Activated CD4-positive, alpha-beta T cell treated with anti-CD3 and anti-CD28 coated beads, Interleukin-2, amount 10 ng/mL, durations not matched to agents 7 days and 5 days (primary cell): ENCODE measurements around the gene SMG6. TPM values are rescaled to one million over a fixed set of nuclear protein-coding genes. Genes with fewer than 3 reads are reported as not detected.

Experiments used
- CTCF ChIA-PET: fragments of 350-600 bp; sonication (Branson Sonifier 250); formaldehyde crosslinking; loops from one replicate; lab custom pipeline; 2021; ENCODE audit warnings: antibody characterized with exemption; lab: Charles Lee
- POLR2A ChIA-PET: fragments of 350-600 bp; sonication (Branson Sonifier 250); formaldehyde crosslinking; loops from one replicate; lab custom pipeline; 2021; ENCODE audit warnings: antibody characterized with exemption; lab: Charles Lee
- DNase-seq: peaks from one replicate; pipeline ENCODE4 v3.0.0-alpha.2; 2020
- H3K27ac Mint-ChIP-seq: one replicate; pipeline ENCODE4 v1.8.0; 2021; ENCODE audit warnings: mild to moderate bottlenecking, moderate library complexity, mixed read lengths
- H3K27me3 Mint-ChIP-seq: one replicate; pipeline ENCODE4 v1.8.0; 2021; ENCODE audit warnings: mixed read lengths
- H3K36me3 Mint-ChIP-seq: one replicate; pipeline ENCODE4 v1.8.0; 2021; ENCODE audit warnings: low read depth, mixed read lengths
- H3K4me1 Mint-ChIP-seq: one replicate; pipeline ENCODE4 v1.8.0; 2021; ENCODE audit warnings: mixed read lengths
- H3K4me3 Mint-ChIP-seq: one replicate; pipeline ENCODE4 v1.8.0; 2021; ENCODE audit warnings: mild to moderate bottlenecking, moderate library complexity, mixed read lengths
- H3K9me3 Mint-ChIP-seq: one replicate; pipeline ENCODE4 v1.8.0; 2021; ENCODE audit warnings: mixed read lengths
- total RNA-seq, 2 experiments: library from RNA; stranded (reverse); gene quantifications; one replicate each; pipeline ENCODE4 v1.2.3, GENCODE V29; 2021

The SMG6 gene
- total RNA-seq, 2 experiments from 2014 or later, result 44.3 to 51.1 TPM

GRCh38 chr17:2299136-2299535, 4.4 kb downstream of the SMG6 start:
- DNase-seq, result no peak
- Mint-ChIP-seq H3K4me1 (peaks cover 68% of the 10 kb centered on the region), H3K4me3 (no peak overlapping the region), H3K36me3 (peaks cover 52% of the 10 kb centered on the region), H3K27ac (no peak overlapping the region), H3K9me3 (no peaks in the 10 kb centered on the region), H3K27me3 (no peaks in the 10 kb centered on the region)
- CTCF ChIA-PET, result interaction anchor here (0.8 kb wide), 1 partner anchor 274 kb away, joined by 4 read pairs; the partner anchor contains the start of gene RTN4RL1
- POLR2A ChIA-PET, result no interaction called here

DNA sequence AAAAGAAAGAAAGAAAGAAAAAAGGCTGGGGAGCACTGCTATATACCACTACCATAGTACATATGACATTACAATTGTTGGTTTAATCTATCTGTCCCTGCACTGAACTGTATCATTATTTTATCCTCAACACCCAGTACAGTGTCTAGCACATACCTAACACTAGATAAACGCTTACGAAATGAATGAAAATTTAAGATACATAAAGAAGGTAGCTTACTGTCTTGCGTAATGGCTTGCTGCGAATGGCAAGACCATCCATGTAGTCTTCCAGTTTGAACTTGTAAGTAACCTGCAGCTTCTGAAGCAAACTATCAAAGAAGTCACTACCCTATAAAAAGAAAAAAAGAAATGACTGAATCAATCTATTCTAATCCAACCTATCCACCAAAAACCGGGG, 6.6 kb downstream of the SMG6 start:
- Mint-ChIP-seq H3K4me1 (peaks cover 66% of the 10 kb centered on the region), H3K27me3 (no peaks in the 10 kb centered on the region), H3K27ac (no peak overlapping the region), H3K9me3 (no peaks in the 10 kb centered on the region), H3K36me3 (peaks cover 59% of the 10 kb centered on the region), H3K4me3 (no peak overlapping the region)
- ChIA-PET POLR2A (no interaction called here), CTCF (interaction anchor here (1.2 to 1.5 kb wide), 2 partner anchors 39 to 41 kb away, joined by 3 to 6 read pairs; no protein-coding TSS in a partner anchor)
- DNase-seq, result no peak

DNA sequence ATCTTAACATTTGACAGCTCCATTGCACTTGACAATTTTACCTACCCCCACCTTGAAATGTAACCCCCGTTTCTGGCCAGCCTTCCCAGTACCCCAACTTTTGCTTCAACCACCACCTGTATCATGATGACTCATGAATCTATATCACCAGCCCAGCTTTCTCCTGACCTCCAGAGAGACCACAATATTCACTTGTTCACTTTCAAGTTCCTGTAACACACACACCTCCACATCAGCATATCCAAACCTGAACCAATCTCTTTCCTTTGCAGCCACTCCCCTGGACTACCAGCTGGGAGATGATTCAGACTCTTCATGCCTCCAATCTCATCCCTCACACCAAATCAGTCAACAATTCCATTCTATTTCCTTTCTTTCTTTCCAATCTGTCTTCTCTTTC, 8.0 kb downstream of the SMG6 start:
- H3K27ac Mint-ChIP-seq, result no peak overlapping the region
- peaks cover 66% of the 10 kb centered on the region for H3K36me3 Mint-ChIP-seq
- H3K27me3 Mint-ChIP-seq, result no peaks in the 10 kb centered on the region
- ChIA-PET CTCF (interaction anchor here (0.8 to 2.1 kb wide), 6 partner anchors 10 to 237 kb away, joined by 3 to 7 read pairs (median 4); no protein-coding TSS in a partner anchor), POLR2A (interaction anchor here (1.6 kb wide), 1 partner anchor 41 kb away, joined by 3 read pairs; the partner anchor contains the start of gene TSR1)
- no peak for DNase-seq
- no peak overlapping the region for H3K4me3 Mint-ChIP-seq
- H3K4me1 Mint-ChIP-seq, result peaks cover 51% of the 10 kb centered on the region
- H3K9me3 Mint-ChIP-seq, result no peaks in the 10 kb centered on the region

- no peak overlapping the region for H3K4me3 Mint-ChIP-seq
- no peak overlapping the region for H3K27ac Mint-ChIP-seq
- no peak for DNase-seq
- CTCF ChIA-PET, result interaction anchor here (0.7 to 1.2 kb wide), 2 partner anchors 9 to 11 kb away, joined by 4 to 5 read pairs; no protein-coding TSS in a partner anchor
- peaks cover 31% of the 10 kb centered on the region for H3K4me1 Mint-ChIP-seq
- H3K27me3 Mint-ChIP-seq, result no peaks in the 10 kb centered on the region
- no peaks in the 10 kb centered on the region for H3K9me3 Mint-ChIP-seq
- POLR2A ChIA-PET, result no interaction called here
- peaks cover 65% of the 10 kb centered on the region for H3K36me3 Mint-ChIP-seq
Observed at GRCh38 chr17:2292100-2292499, 11.5 kb downstream of the SMG6 start.

DNA sequence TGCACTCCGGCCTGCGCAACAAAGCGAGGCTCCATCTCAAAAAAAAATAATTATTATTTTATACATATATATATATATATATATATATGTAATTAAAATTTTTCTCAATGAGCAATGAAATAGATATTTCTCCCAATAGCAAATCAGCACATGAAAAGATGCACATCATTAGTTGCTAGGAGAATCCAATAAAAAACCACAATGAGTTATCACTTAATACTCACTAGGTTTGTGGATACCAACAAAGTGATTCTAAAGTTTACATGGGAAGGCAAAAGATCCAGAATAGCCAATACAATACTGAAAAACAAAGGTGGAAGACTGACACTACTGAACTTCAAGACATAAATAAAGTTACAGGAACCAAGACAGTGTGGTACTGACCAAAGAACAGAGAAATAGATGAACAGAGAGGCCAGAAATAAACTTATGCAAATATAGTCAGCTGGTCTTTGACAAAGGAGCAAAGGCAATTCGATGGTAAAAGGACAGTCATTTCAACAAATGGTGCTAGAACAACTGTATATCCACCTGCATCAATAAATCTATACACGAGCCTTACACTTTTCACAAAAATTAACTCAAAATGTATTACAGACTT, 13.6 kb downstream of the SMG6 start:
- H3K4me3 Mint-ChIP-seq, result no peak overlapping the region
- DNase-seq, result no peak
- CTCF ChIA-PET, result no interaction called here
- POLR2A ChIA-PET, result no interaction called here
- H3K36me3 Mint-ChIP-seq, result peaks cover 57% of the 10 kb centered on the region
- no peaks in the 10 kb centered on the region for H3K9me3 Mint-ChIP-seq
- no peak overlapping the region for H3K27ac Mint-ChIP-seq
- peaks cover 15% of the 10 kb centered on the region for H3K4me1 Mint-ChIP-seq
- H3K27me3 Mint-ChIP-seq, result no peaks in the 10 kb centered on the region

- CTCF ChIA-PET, result interaction anchor here (0.8 to 7.0 kb wide), 17 partner anchors 9 to 251 kb away, joined by 3 to 82 read pairs (median 4); partner anchors contain the start of gene HIC1
- DNase-seq, result no peak
- no peaks in the 10 kb centered on the region for H3K9me3 Mint-ChIP-seq
- POLR2A ChIA-PET, result interaction anchor here (0.9 kb wide), 1 partner anchor 38 kb away, joined by 3 read pairs; no protein-coding TSS in a partner anchor
- H3K4me1 Mint-ChIP-seq, result peaks cover 52% of the 10 kb centered on the region
- no peak overlapping the region for H3K27ac Mint-ChIP-seq
- H3K36me3 Mint-ChIP-seq, result peaks cover 63% of the 10 kb centered on the region
- no peaks in the 10 kb centered on the region for H3K27me3 Mint-ChIP-seq
- no peak overlapping the region for H3K4me3 Mint-ChIP-seq
Observed at GRCh38 chr17:2283302-2283701, 20.3 kb downstream of the SMG6 start.

GRCh38 chr17:2282297-2282873, 21.2 kb downstream of the SMG6 start:
- no peaks in the 10 kb centered on the region for H3K9me3 Mint-ChIP-seq
- CTCF ChIA-PET, result interaction anchor here (0.6 to 7.0 kb wide), 23 partner anchors 10 to 495 kb away, joined by 3 to 82 read pairs (median 4); partner anchors contain the start of genes HIC1 and SMG6
- peaks cover 59% of the 10 kb centered on the region for H3K36me3 Mint-ChIP-seq
- peaks cover 53% of the 10 kb centered on the region for H3K4me1 Mint-ChIP-seq
- H3K27ac Mint-ChIP-seq, result peak overlapping the region; percentile 11
- H3K27me3 Mint-ChIP-seq, result no peaks in the 10 kb centered on the region
- H3K4me3 Mint-ChIP-seq, result no peak overlapping the region
- DNase-seq, result no peak
- POLR2A ChIA-PET, result interaction anchor here (0.9 kb wide), 1 partner anchor 37 kb away, joined by 3 read pairs; no protein-coding TSS in a partner anchor

DNA sequence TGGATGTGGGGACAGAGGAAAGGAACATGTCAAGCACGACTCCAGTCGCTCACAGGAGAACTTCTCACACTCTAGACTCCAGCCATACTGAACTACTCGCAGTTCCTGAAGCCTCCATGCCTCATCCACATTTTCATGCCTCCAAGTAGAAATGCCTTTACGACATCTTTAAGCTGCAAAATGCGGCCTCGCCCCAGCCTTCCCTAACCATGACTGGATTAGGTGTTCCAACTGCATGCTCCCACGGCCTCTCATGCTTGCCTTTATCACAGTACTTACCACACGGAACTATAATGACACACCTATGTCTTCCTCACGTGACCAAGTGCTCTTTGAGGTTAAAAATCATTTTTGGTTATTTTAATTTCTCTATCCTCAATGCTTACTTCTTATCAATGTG, 23.9 kb downstream of the SMG6 start:
- Mint-ChIP-seq H3K27me3 (no peaks in the 10 kb centered on the region), H3K4me1 (peaks cover 72% of the 10 kb centered on the region), H3K4me3 (no peak overlapping the region), H3K36me3 (peaks cover 66% of the 10 kb centered on the region), H3K9me3 (no peaks in the 10 kb centered on the region), H3K27ac (peak overlapping the region; percentile 77)
- DNase-seq, result no peak
- POLR2A ChIA-PET, result interaction anchor here (0.6 to 1.2 kb wide), 2 partner anchors 34 to 35 kb away, joined by 3 read pairs; no protein-coding TSS in a partner anchor
- CTCF ChIA-PET, result interaction anchor here (0.6 to 7.0 kb wide), 5 partner anchors 16 to 223 kb away, joined by 3 to 82 read pairs (median 5); partner anchors contain the start of gene HIC1

GRCh38 chr17:2277429-2278170, 26.0 kb downstream of the SMG6 start:
- no peak for DNase-seq
- H3K27me3 Mint-ChIP-seq, result no peaks in the 10 kb centered on the region

GRCh38 chr17:2275722-2276121, 27.9 kb downstream of the SMG6 start:
- DNase-seq, result peak; percentile 66
- H3K4me3 Mint-ChIP-seq, result peak overlapping the region; percentile 40
- ChIA-PET POLR2A (no interaction called here), CTCF (interaction anchor here (0.6 to 2.5 kb wide), 8 partner anchors 8 to 221 kb away, joined by 3 to 10 read pairs (median 4); no protein-coding TSS in a partner anchor)
- H3K27ac Mint-ChIP-seq, result peak overlapping the region; percentile 81
- H3K4me1 Mint-ChIP-seq, result peaks cover 70% of the 10 kb centered on the region
- H3K36me3 Mint-ChIP-seq, result peaks cover 56% of the 10 kb centered on the region
- no peaks in the 10 kb centered on the region for H3K27me3 Mint-ChIP-seq
- no peaks in the 10 kb centered on the region for H3K9me3 Mint-ChIP-seq

More at GRCh38 chr17:2277429-2278170, 26.0 kb downstream of the SMG6 start:
- Mint-ChIP-seq H3K27ac (peak overlapping the region; percentile 27), H3K36me3 (peaks cover 64% of the 10 kb centered on the region), H3K9me3 (no peaks in the 10 kb centered on the region), H3K4me3 (no peak overlapping the region), H3K4me1 (peaks cover 77% of the 10 kb centered on the region)
- ChIA-PET CTCF (interaction anchor here (0.6 to 2.5 kb wide), 2 partner anchors 32 to 157 kb away, joined by 3 to 10 read pairs; no protein-coding TSS in a partner anchor), POLR2A (no interaction called here)

DNA sequence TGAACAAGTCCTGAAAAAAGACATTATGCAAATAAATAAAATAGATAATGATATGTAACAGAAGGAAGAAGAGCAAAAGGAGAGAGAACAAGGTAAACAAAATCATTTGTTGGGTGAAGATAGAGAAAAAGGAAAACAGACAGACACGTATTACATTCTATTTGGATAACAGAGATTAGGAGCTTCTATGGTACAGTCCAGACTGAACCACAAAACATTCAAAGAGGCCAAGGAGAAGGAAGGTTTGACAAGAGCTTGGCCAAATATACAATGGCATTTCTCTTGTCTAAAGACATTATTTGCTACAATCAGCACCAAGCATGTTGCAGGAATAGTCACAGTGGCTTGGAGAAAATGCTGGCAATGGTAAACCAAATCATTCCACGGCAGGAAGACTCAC, 29.2 kb downstream of the SMG6 start:
- Mint-ChIP-seq H3K4me3 (no peak overlapping the region), H3K27me3 (no peaks in the 10 kb centered on the region), H3K9me3 (no peaks in the 10 kb centered on the region), H3K4me1 (peaks cover 74% of the 10 kb centered on the region), H3K36me3 (peaks cover 60% of the 10 kb centered on the region), H3K27ac (peak overlapping the region; percentile 63)
- CTCF ChIA-PET, result no interaction called here
- POLR2A ChIA-PET, result interaction anchor here (1.2 kb wide), 1 partner anchor 15 kb away, joined by 6 read pairs; no protein-coding TSS in a partner anchor
- DNase-seq, result no peak
